DND-41 (cell line): ENCODE data around the gene HECTD4.
"Not testable (repeated sequence)": the region's sequence is repeated elsewhere in the genome, so short reads cannot be mapped to it uniquely, and the experiment has no call there.

Experiments
- CTCF ChIP-seq: IDR thresholded peaks from 2 replicates; pipeline ENCODE4 v1.5.1; 2012; ENCODE audit warnings: borderline replicate concordance, low read length, moderate library complexity, mild to moderate bottlenecking; ENCODE audit not compliant: poor library complexity, severe bottlenecking; ENCODE audit errors: extremely low read depth
- EZH2 ChIP-seq: IDR thresholded peaks from 3 replicates; pipeline ENCODE4 v1.6.1; 2012; ENCODE audit warnings: borderline replicate concordance, low read depth, mild to moderate bottlenecking, moderate library complexity, low read length, inconsistent platforms; ENCODE audit not compliant: severe bottlenecking

- not testable (repeated sequence) for TF ChIP-seq CTCF, EZH2
Observed at GRCh38 chr12:112415457-112415856, 33.2 kb upstream of the HECTD4 start.
